ENCODE data around the gene BMP7.
"Not testable (repeated sequence)": the region's sequence is repeated elsewhere in the genome, so short reads cannot be mapped to it uniquely, and the experiment has no call there.

Gene BMP7

GRCh38 chr20:57287007-57287880, 20.8 kb upstream of the BMP7 start:
- H3K4me3 Mint-ChIP-seq = peak overlapping the region in 2 of 3 experiments; percentile 28 to 49
- peaks cover 62% of the 10 kb centered on the region for H3K4me1 Mint-ChIP-seq
- peaks cover 78% of the 10 kb centered on the region for H3K27me3 Mint-ChIP-seq (ENCODE audit: low read depth)
- no peaks in the 10 kb centered on the region for H3K9me3 Mint-ChIP-seq
- TF ChIP-seq, protein P1, sequence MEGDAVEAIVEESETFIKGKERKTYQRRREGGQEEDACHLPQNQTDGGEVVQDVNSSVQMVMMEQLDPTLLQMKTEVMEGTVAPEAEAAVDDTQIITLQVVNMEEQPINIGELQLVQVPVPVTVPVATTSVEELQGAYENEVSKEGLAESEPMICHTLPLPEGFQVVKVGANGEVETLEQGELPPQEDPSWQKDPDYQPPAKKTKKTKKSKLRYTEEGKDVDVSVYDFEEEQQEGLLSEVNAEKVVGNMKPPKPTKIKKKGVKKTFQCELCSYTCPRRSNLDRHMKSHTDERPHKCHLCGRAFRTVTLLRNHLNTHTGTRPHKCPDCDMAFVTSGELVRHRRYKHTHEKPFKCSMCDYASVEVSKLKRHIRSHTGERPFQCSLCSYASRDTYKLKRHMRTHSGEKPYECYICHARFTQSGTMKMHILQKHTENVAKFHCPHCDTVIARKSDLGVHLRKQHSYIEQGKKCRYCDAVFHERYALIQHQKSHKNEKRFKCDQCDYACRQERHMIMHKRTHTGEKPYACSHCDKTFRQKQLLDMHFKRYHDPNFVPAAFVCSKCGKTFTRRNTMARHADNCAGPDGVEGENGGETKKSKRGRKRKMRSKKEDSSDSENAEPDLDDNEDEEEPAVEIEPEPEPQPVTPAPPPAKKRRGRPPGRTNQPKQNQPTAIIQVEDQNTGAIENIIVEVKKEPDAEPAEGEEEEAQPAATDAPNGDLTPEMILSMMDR (IDR thresholded peaks at IDR 0.05; ENCODE audit: unreplicated experiment in 3 of 3) = no peak
- H3K27ac Mint-ChIP-seq = peak overlapping the region; percentile 73 to 95 (median 92)
- H3K36me3 Mint-ChIP-seq (ENCODE audit: low read depth) = no peaks in the 10 kb centered on the region

DNA sequence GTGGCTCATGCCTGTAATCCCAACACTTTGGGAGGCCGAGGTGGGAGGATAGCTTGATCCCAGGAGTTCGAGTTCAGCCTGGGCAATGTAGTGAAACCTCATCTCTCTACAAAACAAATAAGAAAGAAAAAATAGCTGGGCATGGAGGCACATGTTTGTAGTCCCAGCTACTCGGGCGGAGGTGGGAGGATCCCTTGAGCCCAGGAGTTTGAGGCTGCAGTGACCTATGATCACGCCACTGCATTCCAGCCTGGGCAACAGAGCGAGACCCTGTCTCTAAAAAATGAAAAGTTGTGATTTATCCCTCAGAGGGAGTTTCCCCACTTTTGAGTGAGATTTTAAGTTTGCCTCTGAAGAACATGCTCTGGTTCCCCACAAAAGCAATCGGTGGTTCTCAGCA, 17.4 kb upstream of the BMP7 start:
- H3K27ac Mint-ChIP-seq = peak overlapping the region; percentile 71 to 94 (median 89)
- H3K27me3 Mint-ChIP-seq (ENCODE audit: low read depth) = peaks cover 72% of the 10 kb centered on the region
- H3K4me1 Mint-ChIP-seq = peaks cover 53% of the 10 kb centered on the region
- no peaks in the 10 kb centered on the region for H3K36me3 Mint-ChIP-seq (ENCODE audit: low read depth)
- H3K9me3 Mint-ChIP-seq = no peaks in the 10 kb centered on the region
- no peak overlapping the region for H3K4me3 Mint-ChIP-seq
- TF ChIP-seq, protein P1 (IDR thresholded peaks at IDR 0.05; ENCODE audit: unreplicated experiment in 3 of 3) = no peak

DNA sequence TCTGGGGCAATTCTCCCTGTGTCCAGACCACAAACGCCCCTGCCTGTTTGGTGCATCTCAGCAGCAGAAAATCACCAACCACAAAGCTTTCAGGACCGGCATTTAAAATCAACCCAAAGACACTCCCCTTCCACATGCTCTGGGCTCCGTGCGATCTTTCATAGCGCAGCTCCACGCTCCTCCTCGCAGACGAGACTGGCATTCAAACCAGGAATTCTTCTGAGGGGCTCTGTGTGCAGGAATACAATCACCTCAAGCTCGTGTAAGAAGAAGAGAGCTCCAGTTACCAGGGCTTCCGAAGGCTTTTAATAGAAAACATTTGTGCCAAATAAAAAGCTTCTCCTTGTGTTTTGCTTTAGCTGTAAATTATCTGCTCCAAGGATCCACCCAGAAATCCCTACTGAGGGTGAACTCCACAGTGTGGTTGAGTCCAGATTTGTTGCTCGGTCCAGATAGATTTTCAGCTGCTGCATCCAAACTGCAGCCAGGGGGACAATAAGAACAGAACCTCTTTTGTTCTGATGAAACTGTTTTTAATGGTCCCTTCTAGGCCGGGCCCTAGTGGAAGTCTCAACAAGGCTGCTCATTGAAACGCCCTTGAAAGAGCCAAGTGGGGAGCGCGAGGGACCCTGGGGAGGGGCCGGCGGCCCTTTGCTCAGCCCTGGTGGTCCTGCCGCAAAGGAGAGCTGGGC, 16.4 kb upstream of the BMP7 start:
- Mint-ChIP-seq H3K27ac (peak overlapping the region; percentile 71 to 94 (median 89)), H3K36me3 (ENCODE audit: low read depth) (no peaks in the 10 kb centered on the region), H3K4me3 (peak overlapping the region; percentile 7 to 47 (median 21)), H3K27me3 (ENCODE audit: low read depth) (peaks cover 67% of the 10 kb centered on the region), H3K9me3 (no peaks in the 10 kb centered on the region), H3K4me1 (peaks cover 43% of the 10 kb centered on the region)
- TF ChIP-seq, protein P1 (IDR thresholded peaks at IDR 0.05; ENCODE audit: unreplicated experiment in 3 of 3) = no peak

DNA sequence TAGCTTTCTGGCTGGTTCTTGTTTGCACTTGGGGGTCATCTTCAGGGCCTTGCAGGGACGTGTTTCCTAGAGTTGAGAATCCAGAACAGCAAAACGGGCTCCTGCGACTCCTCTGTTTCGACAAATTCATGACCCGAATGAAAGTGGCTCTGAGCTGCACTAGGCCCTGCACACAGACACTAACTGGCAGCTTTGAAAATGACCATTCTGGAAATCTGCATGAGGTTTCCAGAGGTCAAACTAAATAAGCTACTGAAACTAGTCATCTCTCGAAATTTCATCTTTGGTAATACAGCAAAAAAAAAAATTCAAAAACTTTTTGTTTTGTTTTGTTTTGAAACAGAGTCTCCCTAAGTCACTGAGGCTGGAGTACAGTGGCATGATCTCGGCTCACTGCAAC, 15.5 kb upstream of the BMP7 start:
- Mint-ChIP-seq H3K27me3 (ENCODE audit: low read depth) (peaks cover 67% of the 10 kb centered on the region), H3K4me3 (no peak overlapping the region), H3K27ac (peak overlapping the region in 2 of 3 experiments; percentile 39 to 53), H3K4me1 (peaks cover 33% of the 10 kb centered on the region), H3K9me3 (no peaks in the 10 kb centered on the region), H3K36me3 (ENCODE audit: low read depth) (no peaks in the 10 kb centered on the region)
- TF ChIP-seq, protein P1 (IDR thresholded peaks at IDR 0.05; ENCODE audit: unreplicated experiment in 3 of 3) = no peak

DNA sequence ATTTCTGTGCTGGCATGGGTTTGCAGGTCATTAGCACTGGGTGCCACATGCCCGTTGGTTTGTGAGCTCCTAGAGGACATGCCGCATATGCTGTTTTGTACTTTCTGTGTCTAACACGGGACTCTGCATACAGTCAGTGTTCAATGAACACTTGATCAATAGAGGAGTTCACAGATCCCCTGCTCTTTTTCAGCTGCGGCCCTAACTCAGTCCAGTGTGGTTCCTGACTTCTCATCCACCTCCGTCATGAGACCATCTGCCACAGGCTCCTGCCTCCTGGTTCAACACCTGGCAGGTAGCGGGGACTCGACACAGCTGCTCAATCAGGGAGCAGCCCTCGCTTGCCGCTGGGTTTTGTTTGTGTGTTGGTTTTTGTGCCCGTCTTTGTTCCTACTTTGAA, 13.8 kb upstream of the BMP7 start:
- Mint-ChIP-seq H3K9me3 (no peaks in the 10 kb centered on the region), H3K4me3 (no peak overlapping the region), H3K27ac (peak overlapping the region in 1 of 3 experiments; percentile 63), H3K36me3 (ENCODE audit: low read depth) (no peaks in the 10 kb centered on the region), H3K27me3 (ENCODE audit: low read depth) (peaks cover 64% of the 10 kb centered on the region), H3K4me1 (peaks cover 27% of the 10 kb centered on the region)
- TF ChIP-seq, protein P1 (IDR thresholded peaks at IDR 0.05; ENCODE audit: unreplicated experiment in 3 of 3) = no peak

- not testable (repeated sequence) for H3K9me3 Mint-ChIP-seq; H3K4me3 Mint-ChIP-seq; H3K27ac Mint-ChIP-seq; H3K36me3 Mint-ChIP-seq (ENCODE audit: low read depth)
- peaks cover 67% of the 10 kb centered on the region for H3K27me3 Mint-ChIP-seq (ENCODE audit: low read depth)
- peaks cover 22% of the 10 kb centered on the region for H3K4me1 Mint-ChIP-seq
Observed at GRCh38 chr20:57279548-57279947, 13.1 kb upstream of the BMP7 start.
